Measurements from ENCODE around the gene SLC2A6. TPM values are rescaled to one million over a fixed set of nuclear protein-coding genes. Genes with fewer than 3 reads are reported as not detected.

SLC2A6 gene
- total and polyA plus RNA-seq, 2 experiments from 2014 or later, result 2.4 to 8.6 TPM

DNA sequence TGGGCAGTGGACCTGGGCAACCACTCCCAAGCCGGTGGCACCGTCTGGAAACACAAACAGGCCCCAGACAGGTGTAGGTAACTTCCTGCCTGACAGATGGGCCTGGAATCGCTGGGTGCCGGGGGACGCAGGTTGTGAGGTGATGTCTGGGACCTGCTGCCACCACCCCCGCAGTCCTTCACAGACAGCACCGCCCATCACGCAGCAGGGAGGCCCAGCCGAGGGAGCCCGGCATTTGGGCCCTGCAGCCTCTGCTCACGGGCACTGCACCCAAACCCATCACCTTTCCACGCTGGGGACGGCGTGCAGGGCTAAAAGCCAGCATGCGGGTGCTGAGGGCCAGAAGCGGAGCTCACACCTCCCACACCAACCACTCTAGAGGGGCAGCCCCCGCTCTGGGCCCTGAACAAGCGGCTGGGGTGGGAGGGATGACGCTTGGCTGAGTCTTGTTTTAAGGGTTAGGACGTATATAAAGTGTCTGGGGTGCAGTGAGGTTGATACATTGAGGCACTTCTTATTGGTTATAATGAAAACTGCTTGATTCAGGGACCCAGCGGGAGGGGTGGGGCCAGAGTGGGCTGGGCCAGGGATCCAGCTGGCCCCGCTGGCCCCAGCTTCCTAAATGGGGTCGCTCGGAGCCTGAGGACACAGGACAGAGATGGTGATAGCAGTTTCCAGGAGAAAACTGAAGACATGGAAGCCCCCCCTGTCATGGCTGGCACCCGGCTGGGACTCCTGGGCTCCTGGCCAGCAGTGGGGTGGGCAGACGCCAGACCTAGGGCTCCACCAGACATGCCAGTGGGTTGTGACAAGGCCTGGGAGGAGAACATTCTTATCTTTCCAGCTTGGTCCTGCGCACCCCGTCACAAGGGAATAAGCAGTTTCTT is 34.6 kb upstream of the SLC2A6 start:
- Histone ChIP-seq H3K4me3 (no peak overlapping the region), H3K36me3 (no peaks in the 10 kb centered on the region), H3K27ac (no peak overlapping the region), H3K9me3 (ENCODE audit: low read depth) (no peaks in the 10 kb centered on the region), H3K4me1 (ENCODE audit: low read depth) (peaks cover 5% of the 10 kb centered on the region), H3K27me3 (no peaks in the 10 kb centered on the region)
- TF ChIP-seq, protein P1, sequence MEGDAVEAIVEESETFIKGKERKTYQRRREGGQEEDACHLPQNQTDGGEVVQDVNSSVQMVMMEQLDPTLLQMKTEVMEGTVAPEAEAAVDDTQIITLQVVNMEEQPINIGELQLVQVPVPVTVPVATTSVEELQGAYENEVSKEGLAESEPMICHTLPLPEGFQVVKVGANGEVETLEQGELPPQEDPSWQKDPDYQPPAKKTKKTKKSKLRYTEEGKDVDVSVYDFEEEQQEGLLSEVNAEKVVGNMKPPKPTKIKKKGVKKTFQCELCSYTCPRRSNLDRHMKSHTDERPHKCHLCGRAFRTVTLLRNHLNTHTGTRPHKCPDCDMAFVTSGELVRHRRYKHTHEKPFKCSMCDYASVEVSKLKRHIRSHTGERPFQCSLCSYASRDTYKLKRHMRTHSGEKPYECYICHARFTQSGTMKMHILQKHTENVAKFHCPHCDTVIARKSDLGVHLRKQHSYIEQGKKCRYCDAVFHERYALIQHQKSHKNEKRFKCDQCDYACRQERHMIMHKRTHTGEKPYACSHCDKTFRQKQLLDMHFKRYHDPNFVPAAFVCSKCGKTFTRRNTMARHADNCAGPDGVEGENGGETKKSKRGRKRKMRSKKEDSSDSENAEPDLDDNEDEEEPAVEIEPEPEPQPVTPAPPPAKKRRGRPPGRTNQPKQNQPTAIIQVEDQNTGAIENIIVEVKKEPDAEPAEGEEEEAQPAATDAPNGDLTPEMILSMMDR (IDR thresholded peaks at IDR 0.05; ENCODE audit: low read depth, low read length), result no peak
- DNase-seq (ENCODE audit: low read depth in 1 of 2, low spot score in 1 of 2), result no peak

DNA sequence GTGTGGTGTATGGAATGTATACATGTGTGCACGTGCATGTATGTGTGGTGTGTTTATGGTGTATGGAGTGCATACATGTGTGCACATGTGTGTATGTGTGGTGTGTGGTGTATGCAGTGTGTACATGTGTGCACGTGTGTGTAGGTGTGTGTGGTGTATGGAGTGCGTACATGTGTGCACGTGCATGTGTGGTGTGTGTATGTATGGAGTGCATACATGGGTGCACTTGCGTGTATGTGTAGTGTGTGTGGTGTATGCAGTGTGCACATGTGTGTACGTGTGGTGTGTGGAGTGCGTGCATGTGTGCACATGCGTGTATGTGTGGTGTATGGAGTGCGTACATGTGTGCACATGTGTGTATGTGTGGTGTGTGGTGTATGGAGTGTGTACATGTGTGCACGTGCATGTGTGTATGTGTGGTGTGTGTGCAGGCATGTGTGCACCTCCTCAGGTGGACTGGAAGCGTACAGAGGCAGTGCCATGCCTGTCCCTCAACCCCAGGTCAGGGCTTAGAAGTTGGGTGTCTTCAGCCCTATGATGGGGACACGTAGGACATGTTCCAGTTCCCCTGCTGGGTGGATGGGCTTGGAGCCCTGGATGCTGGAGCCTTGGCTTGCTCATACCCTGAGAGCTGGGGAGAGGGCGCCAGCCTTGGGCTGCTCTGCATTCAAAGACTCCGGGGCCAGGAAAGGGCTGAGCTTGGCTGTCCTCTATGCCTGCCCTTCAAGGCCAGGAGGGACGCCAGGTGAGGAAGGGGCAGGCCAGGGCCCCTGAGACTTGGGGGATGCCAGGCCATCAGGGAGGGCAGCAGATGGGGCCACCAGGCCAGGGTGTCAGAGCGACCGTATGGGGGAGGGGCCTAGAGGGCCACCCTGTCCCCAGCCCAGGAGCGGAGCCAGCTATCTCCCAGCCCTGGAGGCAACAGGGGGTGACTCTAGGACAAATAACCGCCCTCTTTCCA is 33.6 kb upstream of the SLC2A6 start:
- Histone ChIP-seq H3K4me3 (no peak overlapping the region), H3K9me3 (ENCODE audit: low read depth) (no peaks in the 10 kb centered on the region), H3K36me3 (no peaks in the 10 kb centered on the region), H3K27ac (no peak overlapping the region), H3K4me1 (ENCODE audit: low read depth) (peaks cover 5% of the 10 kb centered on the region), H3K27me3 (no peaks in the 10 kb centered on the region)
- DNase-seq (ENCODE audit: low read depth in 1 of 2, low spot score in 1 of 2), result no peak
- TF ChIP-seq, protein P1 (IDR thresholded peaks at IDR 0.05; ENCODE audit: low read depth, low read length), result no peak

DNA sequence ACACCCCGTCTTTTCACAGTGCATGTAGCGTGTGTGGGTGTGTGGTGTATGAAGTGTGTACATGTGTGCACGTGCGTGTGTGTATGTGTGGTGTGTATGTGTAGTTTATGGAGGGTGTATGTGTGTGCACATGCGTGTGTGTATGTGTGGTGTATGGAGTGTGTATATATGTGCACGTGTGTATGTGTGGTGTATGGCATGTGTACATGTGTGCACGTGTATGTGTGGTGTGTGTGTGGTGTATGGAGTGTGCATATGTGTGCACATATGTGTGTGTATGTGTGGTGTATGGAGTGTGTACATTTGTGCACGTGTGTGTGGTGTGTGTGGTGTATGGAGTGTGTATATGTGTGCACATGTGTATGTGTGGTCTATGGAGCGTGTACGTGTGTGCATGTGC is 32.7 kb upstream of the SLC2A6 start:
- no peak for DNase-seq (ENCODE audit: low read depth in 1 of 2, low spot score in 1 of 2)
- no peaks in the 10 kb centered on the region for H3K27me3 ChIP-seq

DNA sequence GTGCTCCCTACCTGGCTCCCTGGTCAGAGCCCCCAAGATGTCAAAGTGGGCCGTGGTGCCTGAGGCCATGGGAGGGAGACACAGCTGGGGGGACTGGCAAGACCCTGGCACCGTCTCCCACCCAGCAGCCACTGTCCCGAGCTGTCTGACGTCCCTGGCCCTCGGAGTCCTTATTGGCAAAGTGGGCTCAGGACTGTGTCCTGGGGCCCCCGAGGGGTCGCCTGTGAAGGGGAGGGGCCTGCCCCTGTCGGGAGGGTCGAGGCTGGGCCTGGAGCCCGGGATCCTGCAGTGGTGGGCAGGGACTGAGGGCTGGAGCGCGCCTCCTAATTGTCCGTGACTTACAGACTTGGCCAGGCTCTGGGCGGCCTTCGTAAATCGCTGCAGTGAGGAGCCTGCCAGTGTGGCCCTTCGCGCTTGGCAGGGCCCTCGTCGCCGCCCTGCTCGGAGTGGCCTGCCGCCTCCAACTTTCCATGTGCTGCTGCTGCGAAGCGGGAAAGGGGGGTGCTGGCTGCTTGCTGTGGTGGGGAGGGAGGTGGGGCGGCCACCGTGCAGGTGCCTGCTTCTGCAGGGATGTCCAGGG is 32.1 kb upstream of the SLC2A6 start:
- Histone ChIP-seq H3K4me1 (ENCODE audit: low read depth) (peaks cover 5% of the 10 kb centered on the region), H3K9me3 (ENCODE audit: low read depth) (no peaks in the 10 kb centered on the region), H3K27me3 (no peaks in the 10 kb centered on the region), H3K4me3 (no peak overlapping the region), H3K27ac (no peak overlapping the region), H3K36me3 (no peaks in the 10 kb centered on the region)
- TF ChIP-seq, protein P1 (IDR thresholded peaks at IDR 0.05; ENCODE audit: low read depth, low read length), result no peak
- no peak for DNase-seq (ENCODE audit: low read depth in 1 of 2, low spot score in 1 of 2)

More for the DNA sequence above, 32.7 kb upstream of the SLC2A6 start:
- TF ChIP-seq, protein P1 (IDR thresholded peaks at IDR 0.05; ENCODE audit: low read depth, low read length), result no peak
- Histone ChIP-seq H3K4me1 (ENCODE audit: low read depth) (peaks cover 5% of the 10 kb centered on the region), H3K36me3 (no peaks in the 10 kb centered on the region), H3K9me3 (ENCODE audit: low read depth) (no peaks in the 10 kb centered on the region), H3K4me3 (no peak overlapping the region), H3K27ac (no peak overlapping the region)
